ENCODE results near the gene TMEM234.

The TMEM234 gene

GRCh38 chr1:32199717-32200072 lies 22.5 kb downstream of the TMEM234 start:
- DNase-seq (ENCODE audit: low read depth in 2 of 2) = no peak

- no peak for DNase-seq (ENCODE audit: low read depth in 2 of 2)
Observed at GRCh38 chr1:32199043-32199716, 23.0 kb downstream of the TMEM234 start.

GRCh38 chr1:32198237-32199042 lies 23.7 kb downstream of the TMEM234 start:
- DNase-seq (ENCODE audit: low read depth in 2 of 2) = no peak

- no peak for DNase-seq (ENCODE audit: low read depth in 2 of 2)
Observed at GRCh38 chr1:32197837-32198236, 24.3 kb downstream of the TMEM234 start.

- DNase-seq (ENCODE audit: low read depth in 2 of 2) = no peak
Observed at GRCh38 chr1:32197074-32197473, 25.1 kb downstream of the TMEM234 start.

GRCh38 chr1:32195972-32196823 lies 26.0 kb downstream of the TMEM234 start:
- DNase-seq (ENCODE audit: low read depth in 2 of 2) = no peak

- no peak for DNase-seq (ENCODE audit: low read depth in 2 of 2)
Observed at GRCh38 chr1:32195531-32195930, 26.6 kb downstream of the TMEM234 start.

GRCh38 chr1:32194984-32195383 lies 27.2 kb downstream of the TMEM234 start:
- no peak for DNase-seq (ENCODE audit: low read depth in 2 of 2)

GRCh38 chr1:32192220-32192948 lies 29.8 kb downstream of the TMEM234 start:
- DNase-seq (ENCODE audit: low read depth in 2 of 2) = no peak

- no peak for DNase-seq (ENCODE audit: low read depth in 2 of 2)
Observed at GRCh38 chr1:32187850-32188249, 34.3 kb downstream of the TMEM234 start.

- no peak for DNase-seq (ENCODE audit: low read depth in 2 of 2)
Observed at GRCh38 chr1:32186491-32186890, 35.7 kb downstream of the TMEM234 start.

- DNase-seq (ENCODE audit: low read depth in 2 of 2) = no peak
Observed at GRCh38 chr1:32186077-32186476, 36.1 kb downstream of the TMEM234 start.

- DNase-seq (ENCODE audit: low read depth in 2 of 2) = no peak
Observed at GRCh38 chr1:32184650-32185049, 37.5 kb downstream of the TMEM234 start.

- DNase-seq (ENCODE audit: low read depth in 2 of 2) = no peak
Observed at GRCh38 chr1:32182060-32182459, 40.1 kb downstream of the TMEM234 start.

- no peak for DNase-seq (ENCODE audit: low read depth in 2 of 2)
Observed at GRCh38 chr1:32181563-32181962, 40.6 kb downstream of the TMEM234 start.

GRCh38 chr1:32181065-32181464 lies 41.1 kb downstream of the TMEM234 start:
- DNase-seq (ENCODE audit: low read depth in 2 of 2) = no peak

GRCh38 chr1:32180186-32181060 lies 41.7 kb downstream of the TMEM234 start:
- no peak for DNase-seq (ENCODE audit: low read depth in 2 of 2)

- peak; percentile 74 to 80 for DNase-seq (ENCODE audit: low read depth in 2 of 2)
Observed at GRCh38 chr1:32179443-32180185, 42.5 kb downstream of the TMEM234 start, which contains the start of gene TXLNA. TSS of gene TXLNA (plus strand) at chr1:32179675. CDS start at chr1:32180346, 671 bp downstream.

- no peak for DNase-seq (ENCODE audit: low read depth in 2 of 2)
Observed at GRCh38 chr1:32179193-32179442, 43.0 kb downstream of the TMEM234 start.
